GM21447 (cell line): Measurements from ENCODE around the gene HHIP.

Source experiments
- ATAC-seq: cut with Tn5 transposase; IDR thresholded peaks from one replicate; pipeline ENCODE4 v1.9.1; 2021; ENCODE audit not compliant: unreplicated experiment

HHIP gene

DNA sequence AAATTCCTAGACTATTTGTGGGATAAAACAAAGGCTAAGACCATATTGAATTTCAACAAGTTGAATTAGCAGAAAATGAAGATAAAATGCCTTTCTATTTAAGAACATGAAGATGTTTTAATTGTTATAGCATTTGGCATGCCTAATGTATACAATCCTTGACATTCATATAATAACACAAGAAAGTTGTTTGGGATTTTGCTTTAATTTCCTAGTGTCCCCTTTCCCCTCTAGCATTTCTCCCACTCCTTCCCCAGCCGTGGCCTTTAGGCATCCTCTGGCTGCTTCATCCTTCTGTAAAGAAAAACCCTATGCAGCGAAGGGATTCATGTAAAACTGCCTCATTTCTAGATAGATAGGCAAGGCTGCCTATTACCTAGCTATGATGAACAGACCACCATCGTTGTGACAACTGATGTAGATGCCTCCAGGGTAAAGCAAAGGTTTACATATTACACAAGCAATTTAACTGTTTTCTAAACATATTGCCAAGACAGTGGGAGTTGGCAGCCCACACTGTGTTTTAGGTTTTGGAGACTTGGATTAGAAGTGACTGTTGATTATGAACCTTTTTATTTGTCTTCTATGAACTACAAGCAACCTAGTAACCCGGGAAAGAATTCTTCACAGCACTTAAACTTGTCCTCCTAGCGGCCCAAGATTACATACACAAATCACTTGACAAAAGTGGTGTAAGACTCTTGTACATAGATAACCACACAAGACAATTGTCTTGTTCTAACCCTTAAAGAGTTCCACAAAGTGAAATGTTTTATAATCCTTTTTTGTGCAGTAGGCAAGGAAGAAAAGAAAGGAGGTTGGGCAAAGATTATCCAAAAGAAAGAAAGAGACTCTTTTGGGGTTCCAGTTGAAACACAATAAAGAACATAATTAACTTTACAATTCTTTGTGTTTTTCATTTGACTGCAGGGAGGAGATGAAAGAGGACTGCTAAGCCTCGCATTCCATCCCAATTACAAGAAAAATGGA, 59.9 kb downstream of the HHIP start:
- ATAC-seq = no peak

DNA sequence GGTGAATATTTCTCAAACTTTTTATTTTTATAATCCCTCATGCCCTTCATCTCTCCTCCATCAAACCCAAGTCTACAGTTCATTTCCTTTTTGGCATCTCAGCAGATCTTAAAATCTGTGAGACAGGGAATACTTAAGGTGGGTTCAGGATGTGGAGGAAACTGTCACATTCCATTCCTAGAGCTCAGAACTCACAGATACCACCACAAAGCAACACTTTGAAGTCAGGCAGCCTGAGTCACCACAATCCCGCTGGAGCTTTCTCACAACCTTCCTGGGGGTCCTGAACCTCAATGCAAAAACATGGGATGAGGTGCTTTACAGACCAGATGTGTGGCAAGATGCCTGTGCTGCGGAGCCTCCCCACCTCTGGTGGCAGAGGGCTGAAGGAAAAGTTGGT, 63.2 kb downstream of the HHIP start:
- ATAC-seq = no peak

DNA sequence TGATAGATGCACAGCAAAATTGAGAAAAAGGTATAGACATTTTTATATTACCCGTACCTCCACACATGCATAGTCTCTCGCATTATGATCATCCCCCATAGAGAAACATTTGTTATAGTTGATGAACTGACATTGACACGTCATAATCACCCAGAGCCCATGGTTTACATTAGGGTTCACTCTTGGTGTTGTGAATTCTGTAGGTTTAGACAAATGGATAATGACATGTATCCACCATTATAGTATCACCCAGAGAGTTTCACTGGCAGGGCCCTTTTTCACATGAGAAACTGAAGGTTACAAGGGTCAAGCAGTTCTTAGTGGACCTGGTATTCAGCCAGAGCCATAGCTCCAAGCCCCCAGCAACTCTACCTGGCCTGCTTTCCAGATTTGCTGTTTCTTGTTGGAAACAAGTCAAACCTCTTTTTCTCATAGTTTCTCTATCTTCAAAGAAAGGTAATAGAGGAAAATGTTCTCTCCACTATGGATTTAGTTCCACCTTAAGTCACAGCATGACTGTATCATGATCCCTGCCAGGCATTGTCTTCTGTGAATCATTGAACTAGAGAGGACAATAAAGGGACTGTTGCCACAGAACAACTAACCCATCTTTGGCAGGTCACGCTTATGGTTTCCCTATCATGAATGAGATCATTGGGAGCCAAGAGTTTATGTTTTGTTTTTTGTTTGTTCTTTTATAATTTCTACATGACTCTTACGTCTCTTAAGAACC, 64.0 kb downstream of the HHIP start:
- ATAC-seq = no peak

- no peak for ATAC-seq
These were observed 64.6 kb downstream of the HHIP start for GRCh38 chr4:144710526-144710912.

DNA sequence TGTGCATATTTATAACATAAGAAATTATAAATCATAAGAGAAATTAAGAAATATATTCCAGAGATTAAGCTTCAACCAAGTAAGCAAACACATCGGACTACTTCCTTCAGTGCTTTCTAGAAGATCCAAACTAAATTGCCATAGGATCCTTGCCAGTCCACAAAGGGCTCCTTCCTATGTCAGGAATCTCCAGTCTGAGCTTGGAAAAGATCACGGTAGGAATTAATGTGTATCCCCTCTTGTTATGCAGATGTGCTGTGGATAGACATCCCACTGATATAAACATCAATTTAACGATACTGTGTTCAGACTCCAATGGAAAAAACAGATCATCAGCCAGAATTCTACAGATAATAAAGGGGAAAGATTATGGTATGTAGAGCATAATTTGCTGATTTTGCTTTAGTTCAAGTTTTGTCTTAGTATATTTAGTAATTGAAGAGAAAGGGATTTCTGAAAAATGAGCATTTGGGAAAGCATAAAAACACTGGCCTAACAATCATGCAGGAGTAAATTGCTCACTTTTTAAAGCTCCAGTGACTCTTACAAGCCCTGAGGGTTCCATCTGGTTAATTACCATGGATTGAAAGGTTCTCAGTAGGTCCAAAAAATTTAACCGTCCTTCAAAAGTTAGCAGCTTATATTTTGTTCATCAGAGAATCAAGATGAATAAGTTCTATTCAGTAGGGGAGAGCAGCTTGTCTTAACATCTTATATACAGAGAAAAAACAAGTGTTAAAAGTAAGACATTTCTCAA, 65.9 kb downstream of the HHIP start:
- no peak for ATAC-seq

DNA sequence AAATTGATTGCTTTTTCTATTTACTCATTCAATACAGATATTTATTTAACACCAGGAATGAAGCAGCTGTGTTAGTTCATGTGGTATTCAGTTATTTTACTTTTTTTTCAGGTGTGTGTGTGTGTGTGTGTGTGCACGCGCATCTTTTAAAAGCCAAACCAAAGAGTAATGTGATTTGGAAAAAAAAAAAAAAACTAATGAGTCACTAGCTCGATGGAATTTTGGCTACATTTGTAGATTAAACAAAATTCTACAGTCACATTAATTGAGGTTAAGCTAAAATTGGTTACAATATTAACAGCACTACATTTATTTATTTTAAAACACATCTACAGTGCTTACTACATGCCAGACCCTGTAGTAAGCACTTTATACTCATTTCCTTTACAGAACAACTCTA, 66.8 kb downstream of the HHIP start:
- no peak for ATAC-seq

GRCh38 chr4:144714166-144714565, 68.2 kb downstream of the HHIP start:
- ATAC-seq = no peak

- no peak for ATAC-seq
These were observed 69.3 kb downstream of the HHIP start for GRCh38 chr4:144715230-144715629.

DNA sequence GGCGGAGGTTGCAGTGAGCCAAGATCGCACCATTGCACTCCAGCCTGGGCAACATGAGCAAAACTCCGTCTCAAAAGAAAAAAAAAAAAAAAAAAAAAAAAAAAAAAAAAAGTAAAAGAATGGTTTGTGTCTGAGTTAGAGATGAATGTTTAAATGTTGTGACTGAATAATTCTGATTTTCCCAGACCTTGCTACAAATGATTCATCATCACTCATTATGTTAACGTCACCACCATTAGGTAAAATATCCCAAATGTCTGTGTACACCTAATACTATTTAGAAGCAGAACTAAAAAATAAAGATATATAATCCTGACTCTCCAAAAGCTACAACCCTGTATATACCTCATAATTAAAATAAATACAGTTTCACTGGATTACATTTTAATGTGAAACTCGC, 70.8 kb downstream of the HHIP start:
- ATAC-seq = no peak

- no peak for ATAC-seq
These were observed 73.1 kb downstream of the HHIP start for GRCh38 chr4:144718958-144719512.

DNA sequence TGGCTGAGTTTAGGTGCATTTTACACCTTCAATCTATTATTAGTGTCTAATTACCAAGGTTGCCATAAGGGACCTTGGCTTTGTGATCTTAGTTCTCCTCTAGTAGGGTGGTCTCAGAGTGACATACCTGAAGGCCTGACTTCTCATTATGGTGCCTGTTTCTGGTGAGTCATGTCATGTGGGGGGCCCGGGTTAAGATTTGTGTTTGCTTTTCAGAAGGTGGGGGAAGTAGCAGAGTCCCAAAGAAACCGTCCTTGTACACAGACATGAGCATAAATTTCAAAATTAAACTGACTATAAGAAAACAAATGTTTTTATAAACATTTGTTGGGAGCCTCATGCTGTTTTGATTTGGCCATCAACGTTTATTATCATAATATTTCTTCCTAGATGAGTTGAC, 74.5 kb downstream of the HHIP start:
- no peak for ATAC-seq

DNA sequence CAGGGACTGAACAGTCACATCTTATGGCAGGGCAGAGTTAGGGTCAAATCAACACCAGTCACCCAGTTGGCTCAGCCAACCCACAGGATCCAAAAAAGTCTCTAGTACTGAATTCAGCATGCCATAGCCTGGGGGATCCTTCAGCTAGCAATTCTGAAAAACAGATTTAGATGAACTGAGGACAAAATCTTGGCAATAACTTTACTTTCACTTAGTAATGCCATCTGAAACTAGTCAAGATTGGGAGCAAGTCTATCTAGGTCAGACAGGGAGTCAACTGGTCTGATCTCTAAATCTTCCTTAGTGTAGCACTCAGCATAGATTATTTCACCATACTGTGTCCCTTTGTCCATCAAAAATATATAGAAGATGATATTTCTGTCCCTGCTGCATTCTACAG, 76.0 kb downstream of the HHIP start:
- ATAC-seq = no peak

DNA sequence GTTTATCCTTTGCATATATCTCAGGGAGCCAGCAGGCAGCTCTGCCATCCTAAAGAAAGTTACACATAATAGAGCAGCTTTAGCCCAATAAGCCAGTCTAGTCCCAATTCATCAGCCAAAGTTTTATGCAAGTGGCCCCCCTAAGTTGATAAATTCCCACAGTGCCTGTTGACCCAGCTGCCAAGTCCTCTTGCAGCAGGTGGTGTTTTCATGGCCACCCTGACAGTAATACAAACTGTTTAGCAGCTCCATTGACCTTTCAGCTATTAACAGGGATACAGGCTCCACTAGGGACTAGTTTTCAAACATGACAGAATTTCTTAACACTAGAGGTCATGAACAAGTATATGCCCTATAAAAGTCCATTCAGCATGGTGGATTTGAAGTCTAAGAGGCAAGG, 77.5 kb downstream of the HHIP start:
- ATAC-seq = no peak

- no peak for ATAC-seq
These were observed 83.2 kb downstream of the HHIP start for GRCh38 chr4:144729175-144729574.

GRCh38 chr4:144732584-144733428, 86.8 kb downstream of the HHIP start:
- ATAC-seq = no peak

GRCh38 chr4:144733566-144733965, 87.6 kb downstream of the HHIP start:
- ATAC-seq = no peak

- ATAC-seq = no peak
These were observed 88.6 kb downstream of the HHIP start for GRCh38 chr4:144734522-144734921.

GRCh38 chr4:144738649-144739048, 92.7 kb downstream of the HHIP start:
- no peak for ATAC-seq

DNA sequence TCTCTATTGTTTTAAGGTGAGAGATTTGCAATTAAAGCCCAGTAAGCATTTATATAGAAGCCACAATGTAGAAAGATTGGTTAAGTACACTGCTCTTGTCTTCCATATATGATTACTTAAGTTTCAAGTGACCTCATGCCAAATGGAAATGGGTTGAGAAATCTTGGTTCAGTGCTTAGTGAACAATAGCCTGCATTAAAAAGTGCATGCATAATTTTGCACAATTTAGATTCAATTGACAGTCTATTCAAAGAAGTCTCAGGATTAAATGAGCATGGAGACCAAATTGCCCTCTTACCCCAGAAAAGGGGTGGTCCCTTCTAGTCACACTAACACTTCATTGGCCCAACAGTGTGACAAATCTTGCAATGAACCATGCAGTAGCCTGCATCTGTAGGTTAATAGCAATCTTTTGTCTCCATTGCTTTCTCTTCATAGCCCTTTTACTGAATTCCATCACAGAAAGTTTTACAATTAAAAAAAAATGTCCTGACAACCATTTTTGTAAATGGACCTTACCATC, 93.6 kb downstream of the HHIP start:
- ATAC-seq = no peak

- ATAC-seq = no peak
These were observed 94.4 kb downstream of the HHIP start for GRCh38 chr4:144740316-144740715.
